Daoy (cell line): ENCODE data around the gene LRRC47. TPM values are rescaled to one million over a fixed set of nuclear protein-coding genes. Genes with fewer than 3 reads are reported as not detected.

Experiments used
- DNase-seq: peaks from one replicate; pipeline ENCODE4 v3.0.0-alpha.2; 2015; ENCODE audit warnings: low read depth
- total RNA-seq: library from RNA; depleted of rRNA; stranded (reverse); fragments of >200 nt; shearing (Covaris generic); gene quantifications from 2 replicates; pipeline ENCODE4 v1.2.3, GENCODE V29; 2014; rRNA removed

LRRC47 gene
- 60.2 and 62.6 TPM in 2 replicates for total RNA-seq

- peak; percentile 96 for DNase-seq
These were observed at the start of gene LRRC47 for GRCh38 chr1:3796215-3797061. Gene LRRC47 (minus strand): TSS chr1:3796498. CDS start chr1:3796476, 22 bp downstream.

GRCh38 chr1:3842912-3843311 is 46.6 kb upstream of the LRRC47 start:
- DNase-seq, result no peak

GRCh38 chr1:3841491-3841890 is 45.2 kb upstream of the LRRC47 start:
- no peak for DNase-seq

- DNase-seq, result no peak
These were observed 42.5 kb upstream of the LRRC47 start for GRCh38 chr1:3838788-3839187.

- DNase-seq, result no peak
These were observed 41.4 kb upstream of the LRRC47 start for GRCh38 chr1:3837685-3838084.

- no peak for DNase-seq
These were observed 40.9 kb upstream of the LRRC47 start for GRCh38 chr1:3837200-3837599.

- DNase-seq, result peak; percentile 82
These were observed 40.1 kb upstream of the LRRC47 start for GRCh38 chr1:3836421-3836820.

- no peak for DNase-seq
These were observed 38.4 kb upstream of the LRRC47 start for GRCh38 chr1:3834701-3835100.

GRCh38 chr1:3831689-3832088 is 35.4 kb upstream of the LRRC47 start:
- DNase-seq, result no peak

GRCh38 chr1:3828391-3828790 is 32.1 kb upstream of the LRRC47 start:
- DNase-seq, result no peak

- no peak for DNase-seq
These were observed 31.6 kb upstream of the LRRC47 start for GRCh38 chr1:3827813-3828307.

GRCh38 chr1:3825356-3825755 is 29.1 kb upstream of the LRRC47 start:
- DNase-seq, result no peak

- no peak for DNase-seq
These were observed 28.4 kb upstream of the LRRC47 start for GRCh38 chr1:3824650-3825049.

- no peak for DNase-seq
These were observed 26.1 kb upstream of the LRRC47 start for GRCh38 chr1:3822421-3822820.

- DNase-seq, result no peak
These were observed 25.6 kb upstream of the LRRC47 start for GRCh38 chr1:3821908-3822307.

- DNase-seq, result no peak
These were observed 25.1 kb upstream of the LRRC47 start for GRCh38 chr1:3821447-3821846.

GRCh38 chr1:3821004-3821403 is 24.7 kb upstream of the LRRC47 start:
- no peak for DNase-seq

GRCh38 chr1:3820316-3820715 is 24.0 kb upstream of the LRRC47 start:
- DNase-seq, result no peak

GRCh38 chr1:3819771-3820200 is 23.5 kb upstream of the LRRC47 start:
- DNase-seq, result no peak

GRCh38 chr1:3817821-3818597 is 21.7 kb upstream of the LRRC47 start:
- DNase-seq, result no peak

- no peak for DNase-seq
These were observed 20.9 kb upstream of the LRRC47 start for GRCh38 chr1:3817138-3817740.
